CD4-positive, alpha-beta T cell (primary cell): ENCODE data around the gene SPDEF. TPM values are rescaled to one million over a fixed set of nuclear protein-coding genes. Genes with fewer than 3 reads are reported as not detected.

Experiments
- ATAC-seq: fragments of 200-7000 bp; cut with Tn5 transposase; one replicate; pipeline ENCODE4 v1.10.0; 2022; ENCODE audit warnings: mild to moderate bottlenecking; ENCODE audit not compliant: poor library complexity
- CTCF ChIA-PET: fragments of 350-600 bp; sonication (Branson Sonifier 250); formaldehyde crosslinking; loops from one replicate; lab custom pipeline; 2021; ENCODE audit warnings: antibody characterized with exemption, inconsistent platforms; lab: Charles Lee
- POLR2A ChIA-PET: fragments of 350-600 bp; sonication (Branson Sonifier 250); formaldehyde crosslinking; loops from one replicate; lab custom pipeline; 2021; ENCODE audit warnings: antibody characterized with exemption, inconsistent platforms; lab: Charles Lee
- DNase-seq, 14 experiments: peaks; one replicate each; pipeline ENCODE4 v3.0.0-alpha.2; 2013 to 2020; ENCODE audit warnings: mixed read lengths in 2 of 14
- H3K27ac ChIP-seq, 2 donors: one replicate each; pipeline versions ENCODE4 v1.5.1 to v1.7.0; 2013; ENCODE audit warnings: low read length in 2 of 2, low read depth in 1 of 2, mild to moderate bottlenecking in 1 of 2
- H3K27me3 ChIP-seq, 2 experiments: 1 replicate in 1 of 2; 2 replicates in 1 of 2; pipeline versions ENCODE4 v1.6.1 to v1.7.0; 2013; ENCODE audit warnings: low read length in 2 of 2, control low read depth in 1 of 2, mild to moderate bottlenecking in 1 of 2, moderate library complexity in 1 of 2; ENCODE audit not compliant: insufficient read depth in 2 of 2, control insufficient read depth in 1 of 2
- H3K36me3 ChIP-seq: one replicate; pipeline ENCODE4 v1.6.1; 2013; ENCODE audit warnings: low read length, control low read depth; ENCODE audit not compliant: insufficient read depth
- H3K4me1 ChIP-seq: one replicate; pipeline ENCODE4 v1.6.1; 2013; ENCODE audit warnings: low read length, control low read depth; ENCODE audit not compliant: insufficient read depth
- H3K4me3 ChIP-seq: one replicate; pipeline ENCODE4 v1.5.1; 2013; ENCODE audit warnings: mild to moderate bottlenecking, low read length, moderate library complexity
- H3K9me3 ChIP-seq, 2 experiments: 1 replicate in 1 of 2; 2 replicates in 1 of 2; pipeline versions ENCODE4 v1.6.1 to v1.7.0; 2013; ENCODE audit warnings: low read length in 2 of 2, mild to moderate bottlenecking in 2 of 2, control low read depth in 1 of 2, moderate library complexity in 1 of 2; ENCODE audit not compliant: control insufficient read depth in 1 of 2, insufficient read depth in 1 of 2
- H3K27ac Mint-ChIP-seq: one replicate; pipeline ENCODE4 v1.8.0; 2020; ENCODE audit warnings: mixed read lengths
- H3K27me3 Mint-ChIP-seq: one replicate; pipeline ENCODE4 v1.8.0; 2021; ENCODE audit warnings: mixed read lengths
- H3K36me3 Mint-ChIP-seq: one replicate; pipeline ENCODE4 v1.8.0; 2021; ENCODE audit warnings: low read depth, mixed read lengths
- H3K4me1 Mint-ChIP-seq: one replicate; pipeline ENCODE4 v1.8.0; 2021; ENCODE audit warnings: low read depth, mixed read lengths
- H3K4me3 Mint-ChIP-seq: one replicate; pipeline ENCODE4 v1.8.0; 2020; ENCODE audit warnings: mild to moderate bottlenecking, mixed read lengths
- H3K9me3 Mint-ChIP-seq: one replicate; pipeline ENCODE4 v1.8.0; 2020; ENCODE audit warnings: mixed read lengths
- intact Hi-C, 2 experiments: fragments of 100-400 bp; cut with DNase I in 1 of 2; cut with micrococcal nuclease in 1 of 2; formaldehyde crosslinking; loops; one replicate each; pipeline versions ENCODE4 v1.15.1 to v1.9.0; 2023 to 2025; cut with DNase I, micrococcal nuclease
- total RNA-seq, 174 experiments: library from RNA in 2 of 174; stranded (reverse) in 2 of 174; gene quantifications; one replicate each; pipeline ENCODE4 v1.2.3 and lab custom pipeline; 2021 to 2026
- TF ChIP-seq, protein P1 (sequence below): fragments of 200-600 bp; IDR thresholded peaks from one replicate; pipeline ENCODE4 v1.8.0; 2022; ENCODE audit warnings: antibody characterized with exemption, mild to moderate bottlenecking

The SPDEF gene
- total RNA-seq, 2 experiments from 2014 or later: 0.17 to 0.36 TPM

DNA sequence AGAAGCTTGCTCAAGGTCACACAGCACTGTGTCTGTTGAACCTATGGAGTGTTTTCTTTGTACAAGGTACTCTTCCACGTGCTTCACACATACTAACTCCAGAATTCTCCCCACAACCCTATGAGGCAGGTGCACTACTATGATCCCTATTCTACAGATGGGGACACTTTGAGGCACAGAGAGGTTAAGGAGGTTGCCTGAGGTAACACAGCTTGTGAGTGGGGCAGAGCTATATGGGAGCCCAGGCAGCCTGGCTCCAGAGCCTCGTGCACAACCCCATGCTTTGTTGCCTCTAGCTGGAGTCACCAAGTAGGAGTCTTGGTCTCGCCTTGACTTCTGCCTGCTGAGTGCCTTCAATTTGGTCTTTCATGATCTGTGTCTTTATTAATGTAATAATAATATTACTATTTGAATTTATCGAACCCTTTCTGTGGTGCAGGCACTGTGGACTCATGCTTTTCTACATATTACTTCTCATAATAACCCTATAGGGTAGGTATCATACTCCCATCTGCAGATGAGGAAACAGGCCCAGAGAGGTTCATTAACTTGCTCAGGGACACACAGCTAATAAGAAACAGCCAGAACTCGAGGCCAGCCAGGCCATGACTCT is 13.3 kb upstream of the SPDEF start:
- DNase-seq (no peak), ATAC-seq (no peak)
- CTCF ChIA-PET: no interaction called here
- TF ChIP-seq, protein P1, sequence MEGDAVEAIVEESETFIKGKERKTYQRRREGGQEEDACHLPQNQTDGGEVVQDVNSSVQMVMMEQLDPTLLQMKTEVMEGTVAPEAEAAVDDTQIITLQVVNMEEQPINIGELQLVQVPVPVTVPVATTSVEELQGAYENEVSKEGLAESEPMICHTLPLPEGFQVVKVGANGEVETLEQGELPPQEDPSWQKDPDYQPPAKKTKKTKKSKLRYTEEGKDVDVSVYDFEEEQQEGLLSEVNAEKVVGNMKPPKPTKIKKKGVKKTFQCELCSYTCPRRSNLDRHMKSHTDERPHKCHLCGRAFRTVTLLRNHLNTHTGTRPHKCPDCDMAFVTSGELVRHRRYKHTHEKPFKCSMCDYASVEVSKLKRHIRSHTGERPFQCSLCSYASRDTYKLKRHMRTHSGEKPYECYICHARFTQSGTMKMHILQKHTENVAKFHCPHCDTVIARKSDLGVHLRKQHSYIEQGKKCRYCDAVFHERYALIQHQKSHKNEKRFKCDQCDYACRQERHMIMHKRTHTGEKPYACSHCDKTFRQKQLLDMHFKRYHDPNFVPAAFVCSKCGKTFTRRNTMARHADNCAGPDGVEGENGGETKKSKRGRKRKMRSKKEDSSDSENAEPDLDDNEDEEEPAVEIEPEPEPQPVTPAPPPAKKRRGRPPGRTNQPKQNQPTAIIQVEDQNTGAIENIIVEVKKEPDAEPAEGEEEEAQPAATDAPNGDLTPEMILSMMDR: no peak
- intact Hi-C loops: no loop called here
- Mint-ChIP-seq H3K27me3 (no peaks in the 10 kb centered on the region), H3K9me3 (no peaks in the 10 kb centered on the region), H3K27ac (no peak overlapping the region), H3K4me1 (no peaks in the 10 kb centered on the region), H3K4me3 (no peak overlapping the region), H3K36me3 (no peaks in the 10 kb centered on the region)
- Histone ChIP-seq H3K36me3 (no peaks in the 10 kb centered on the region), H3K4me1 (no peaks in the 10 kb centered on the region), H3K9me3 (peaks cover 0 to 3% of the 10 kb centered on the region in 2 experiments), H3K27ac (no peak overlapping the region), H3K4me3 (no peak overlapping the region), H3K27me3 (no peaks in the 10 kb centered on the region)
- POLR2A ChIA-PET: no interaction called here

DNA sequence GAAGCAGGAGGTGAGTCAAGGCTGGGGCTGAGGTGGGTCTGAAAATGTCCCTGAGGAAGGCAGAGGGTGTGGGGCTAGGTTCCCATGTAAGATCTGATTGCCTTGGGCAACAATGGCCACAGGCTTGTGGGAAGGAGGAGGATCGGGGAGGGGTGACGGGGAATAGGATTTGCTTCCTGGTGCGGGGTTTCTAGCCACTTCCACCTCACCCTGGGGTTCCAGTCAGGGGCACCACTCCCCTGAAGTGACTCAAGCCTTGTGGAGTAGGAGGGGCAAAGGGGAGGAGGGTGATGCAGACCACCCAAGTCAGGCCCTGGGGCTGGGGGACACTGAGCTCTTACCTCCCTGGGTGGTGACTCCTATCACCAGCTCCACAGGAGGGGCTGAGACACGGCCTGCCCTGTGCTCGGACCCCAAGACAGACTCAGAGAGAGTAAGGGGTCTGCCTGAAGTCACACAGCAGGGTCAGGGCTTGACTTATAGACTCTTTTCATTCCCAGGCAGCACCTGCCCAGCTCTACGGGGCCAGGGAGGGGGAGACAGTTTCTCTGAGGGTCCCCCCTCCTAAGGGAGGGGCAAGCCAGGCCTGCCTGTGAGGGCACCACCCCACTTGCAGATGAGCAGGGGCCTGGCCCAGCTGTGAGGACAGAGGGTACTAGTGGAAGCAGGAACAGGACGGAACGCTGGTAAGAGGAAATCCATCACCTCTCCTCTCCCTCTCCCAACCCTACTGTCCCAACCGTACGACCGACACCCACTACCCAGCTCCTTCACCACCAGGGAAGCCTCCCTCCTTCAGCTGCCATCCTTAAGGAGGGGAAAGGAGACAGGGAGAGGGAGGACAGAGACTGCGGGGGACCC is 12.4 kb upstream of the SPDEF start:
- H3K9me3 Mint-ChIP-seq: no peaks in the 10 kb centered on the region
- H3K4me1 Mint-ChIP-seq: no peaks in the 10 kb centered on the region
- no peaks in the 10 kb centered on the region for H3K36me3 ChIP-seq
- H3K4me3 ChIP-seq: no peak overlapping the region
- no peaks in the 10 kb centered on the region for H3K27me3 ChIP-seq
- TF ChIP-seq, protein P1: no peak
- H3K36me3 Mint-ChIP-seq: no peaks in the 10 kb centered on the region
- peaks cover 0 to 3% of the 10 kb centered on the region in 2 experiments for H3K9me3 ChIP-seq
- no peak overlapping the region for H3K27ac ChIP-seq
- no peaks in the 10 kb centered on the region for H3K4me1 ChIP-seq
- DNase-seq (no peak), ATAC-seq (no peak)
- ChIA-PET CTCF (no interaction called here), POLR2A (no interaction called here)
- no peak overlapping the region for H3K27ac Mint-ChIP-seq
- H3K27me3 Mint-ChIP-seq: no peaks in the 10 kb centered on the region
- no peak overlapping the region for H3K4me3 Mint-ChIP-seq
- intact Hi-C loops: no loop called here

DNA sequence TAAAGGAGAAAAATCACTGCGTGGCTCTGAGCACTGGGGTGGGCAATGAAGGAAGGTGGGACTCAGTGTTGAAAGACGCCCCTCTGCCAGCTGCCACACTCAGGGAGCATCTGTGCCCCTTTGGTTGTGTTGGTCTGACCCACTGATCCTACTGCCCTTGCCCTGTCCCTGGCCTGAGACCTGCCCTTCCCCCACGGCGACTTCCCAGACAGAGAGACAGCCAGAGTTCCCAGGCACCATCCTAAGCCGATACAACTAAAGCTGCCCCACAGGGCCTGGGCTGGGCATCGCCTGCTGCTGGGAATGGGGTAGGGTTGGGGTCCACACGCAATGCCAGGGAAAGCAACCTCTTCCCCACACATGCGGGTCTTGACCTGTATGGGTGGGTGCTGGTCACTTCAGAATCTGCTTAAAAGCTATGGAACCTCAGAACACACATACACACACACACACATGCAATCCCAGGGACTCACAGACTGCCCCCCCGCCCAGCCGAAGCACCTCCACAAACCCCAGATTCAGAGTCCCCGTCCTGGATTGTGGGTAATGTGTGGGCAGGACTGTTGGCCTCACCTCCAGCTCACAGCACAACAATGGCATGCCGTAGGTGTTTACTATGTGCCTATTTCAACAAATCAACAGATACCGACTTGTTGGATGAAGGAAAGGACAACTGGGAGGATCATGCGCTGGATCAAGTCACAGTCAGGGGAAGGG is 10.9 kb upstream of the SPDEF start:
- Mint-ChIP-seq H3K36me3 (no peaks in the 10 kb centered on the region), H3K4me3 (no peak overlapping the region), H3K9me3 (no peaks in the 10 kb centered on the region), H3K27me3 (no peaks in the 10 kb centered on the region), H3K4me1 (no peaks in the 10 kb centered on the region), H3K27ac (no peak overlapping the region)
- TF ChIP-seq, protein P1: no peak
- Histone ChIP-seq H3K36me3 (no peaks in the 10 kb centered on the region), H3K27me3 (no peaks in the 10 kb centered on the region), H3K4me3 (no peak overlapping the region), H3K4me1 (no peaks in the 10 kb centered on the region), H3K27ac (no peak overlapping the region), H3K9me3 (peaks cover 0 to 3% of the 10 kb centered on the region in 2 experiments)
- DNase-seq (no peak), ATAC-seq (no peak)
- ChIA-PET CTCF (no interaction called here), POLR2A (no interaction called here)
- intact Hi-C loops: no loop called here
